HG03565 (cell line): ENCODE data around the gene WDFY1.

Experiments
- ATAC-seq: cut with Tn5 transposase; IDR thresholded peaks from one replicate; pipeline ENCODE4 v1.9.1; 2021; ENCODE audit warnings: mild to moderate bottlenecking, moderate library complexity; ENCODE audit not compliant: unreplicated experiment

The WDFY1 gene

DNA sequence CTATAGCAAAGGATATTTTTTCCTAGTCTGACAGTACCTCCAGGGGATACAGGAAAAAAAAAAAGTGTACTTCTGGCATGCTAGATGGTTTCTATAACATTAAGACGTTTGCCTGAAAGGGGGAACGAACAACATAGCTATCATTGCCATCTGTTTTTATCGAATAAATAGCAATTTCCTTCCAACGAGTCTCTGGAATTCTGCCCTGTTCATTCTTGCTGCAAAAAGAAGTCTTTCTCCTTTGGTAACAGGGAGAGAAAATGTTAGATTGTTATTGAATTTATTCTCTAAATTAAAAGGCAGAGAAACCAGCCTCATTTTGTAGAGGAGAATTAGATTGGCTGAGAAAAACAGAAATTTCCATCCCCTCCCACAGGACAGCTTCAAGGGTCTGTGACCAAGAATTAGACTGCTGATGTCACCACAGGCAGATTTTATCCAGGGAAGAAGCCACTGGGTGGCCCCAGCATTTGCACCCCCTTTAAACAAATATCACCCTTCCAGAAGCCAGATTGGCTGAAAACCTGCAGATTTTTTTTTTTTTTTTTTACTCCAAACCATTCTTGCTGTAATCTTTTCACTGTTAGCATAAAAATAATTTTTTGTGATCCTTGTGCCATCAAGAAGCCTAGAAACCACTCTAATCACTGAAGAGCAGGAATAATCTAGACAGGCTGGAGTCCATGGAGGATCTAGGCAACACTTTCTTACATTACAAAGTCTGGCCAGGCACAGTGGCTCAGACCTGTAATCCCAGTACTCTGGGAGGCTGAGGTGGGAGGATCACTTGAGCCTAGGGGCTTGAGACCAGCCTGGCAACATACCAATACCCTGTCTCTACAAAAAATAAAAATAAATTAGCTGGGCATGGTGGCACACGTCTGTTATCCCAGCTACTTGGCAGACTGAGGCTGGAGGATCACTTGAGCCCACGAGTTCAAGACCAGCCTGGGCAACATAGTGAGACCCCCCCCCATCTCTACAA lies 12.0 kb downstream of the WDFY1 start:
- no peak for ATAC-seq

GRCh38 chr2:223930103-223930976 lies 14.8 kb downstream of the WDFY1 start:
- ATAC-seq, result no peak

- ATAC-seq, result no peak
These were observed 15.5 kb downstream of the WDFY1 start for GRCh38 chr2:223929571-223930102.

DNA sequence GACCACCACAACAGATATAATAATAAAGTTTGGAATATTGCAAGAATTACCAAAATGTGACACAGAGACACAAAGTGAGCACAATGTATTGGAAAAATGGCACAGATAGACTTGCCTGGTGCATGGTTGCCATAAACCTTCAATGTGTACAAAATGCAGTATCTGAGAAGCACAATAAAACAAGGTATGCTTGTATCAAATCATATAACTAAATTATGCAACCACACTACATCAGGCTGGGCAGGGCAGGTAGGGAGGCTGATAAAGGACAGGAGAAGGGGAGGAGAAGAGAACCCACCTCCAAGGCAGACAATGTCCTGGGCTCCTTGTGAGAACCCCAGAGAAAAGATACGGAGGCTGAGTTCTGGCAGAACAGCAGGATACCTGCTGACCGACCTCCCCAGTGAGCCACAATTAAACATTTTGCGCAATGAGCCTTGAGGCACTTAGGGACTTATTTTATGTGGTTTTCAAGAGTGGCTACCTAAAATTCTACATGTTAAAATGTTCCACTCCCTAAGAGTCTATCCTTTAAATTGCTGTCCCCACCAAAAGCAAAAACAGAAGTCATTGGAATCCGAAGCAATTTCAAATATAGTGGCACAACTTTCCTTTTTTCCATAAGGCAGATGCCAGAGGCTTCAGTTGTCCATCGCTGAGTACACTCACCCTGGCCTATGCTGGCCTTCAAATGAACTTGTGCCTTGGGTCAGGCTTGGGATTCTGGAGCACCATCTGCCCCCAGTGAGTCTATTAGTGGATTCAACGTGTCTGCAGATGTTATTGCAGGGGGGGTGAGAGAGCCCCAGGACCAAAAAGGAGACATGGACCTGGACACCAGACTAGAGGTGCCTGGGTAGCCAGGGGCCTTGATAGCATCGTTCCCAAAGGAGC lies 16.8 kb downstream of the WDFY1 start:
- ATAC-seq, result no peak

DNA sequence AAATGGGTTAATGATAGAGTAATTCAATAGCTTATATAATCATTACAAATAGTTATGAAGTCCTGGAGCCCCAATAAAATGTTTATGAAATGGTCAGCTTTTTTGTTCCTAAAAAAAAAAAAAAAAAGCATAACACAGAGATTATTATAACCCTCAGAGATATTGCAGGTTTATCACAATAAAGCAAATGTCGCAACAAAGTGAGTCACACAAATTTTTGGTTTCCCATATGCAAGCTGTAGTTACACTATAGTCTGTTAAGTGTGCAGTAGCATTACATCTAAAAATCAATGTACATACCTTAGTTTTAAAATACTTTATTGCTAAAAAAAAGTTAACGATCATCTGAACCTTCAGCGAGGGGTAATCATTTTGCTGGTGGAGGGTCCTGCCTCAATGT lies 20.0 kb downstream of the WDFY1 start:
- no peak for ATAC-seq

- ATAC-seq, result no peak
These were observed 21.2 kb downstream of the WDFY1 start for GRCh38 chr2:223923976-223924375.

DNA sequence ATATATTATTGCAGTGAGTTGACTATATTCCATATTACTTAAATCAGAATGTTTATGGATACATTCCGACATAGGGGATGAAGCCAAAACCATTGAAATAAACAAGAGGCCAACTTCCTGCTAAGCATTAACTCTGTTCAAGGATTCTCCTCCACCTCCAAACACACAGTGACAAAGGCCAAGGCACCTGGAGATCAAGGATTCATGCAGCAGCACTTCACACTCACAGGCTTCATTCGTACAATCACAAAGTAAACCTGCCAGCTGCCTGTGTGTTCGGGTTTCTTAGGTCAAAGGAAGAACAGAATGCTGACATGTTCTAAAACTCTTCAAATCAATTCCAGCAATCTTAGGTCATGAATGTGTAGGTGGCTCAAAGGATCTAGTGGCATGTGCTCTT lies 22.8 kb downstream of the WDFY1 start:
- no peak for ATAC-seq

DNA sequence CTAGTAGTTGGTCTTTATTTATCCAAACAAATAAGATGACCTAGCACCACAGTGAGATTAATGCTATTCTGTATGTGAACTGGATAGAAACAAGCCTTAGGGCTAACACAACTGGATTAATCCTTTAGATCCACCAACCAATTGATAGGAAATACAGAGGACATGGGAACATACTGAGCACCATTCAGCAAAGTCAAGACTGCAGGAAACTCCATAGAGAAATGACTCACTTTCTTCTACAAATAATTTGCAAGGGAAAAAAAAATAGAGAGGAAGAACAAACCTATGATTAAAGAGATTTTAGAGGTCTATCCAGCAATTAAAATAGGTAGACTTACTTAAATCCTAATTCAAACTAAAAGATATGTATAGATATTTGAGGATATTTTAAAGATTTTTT lies 23.9 kb downstream of the WDFY1 start:
- ATAC-seq, result no peak

- no peak for ATAC-seq
These were observed 25.0 kb downstream of the WDFY1 start for GRCh38 chr2:223920109-223920508.

- no peak for ATAC-seq
These were observed 26.4 kb downstream of the WDFY1 start for GRCh38 chr2:223918671-223919134.

- ATAC-seq, result no peak
These were observed 28.8 kb downstream of the WDFY1 start for GRCh38 chr2:223916181-223916920.

- ATAC-seq, result no peak
These were observed 30.1 kb downstream of the WDFY1 start for GRCh38 chr2:223915071-223915470.

DNA sequence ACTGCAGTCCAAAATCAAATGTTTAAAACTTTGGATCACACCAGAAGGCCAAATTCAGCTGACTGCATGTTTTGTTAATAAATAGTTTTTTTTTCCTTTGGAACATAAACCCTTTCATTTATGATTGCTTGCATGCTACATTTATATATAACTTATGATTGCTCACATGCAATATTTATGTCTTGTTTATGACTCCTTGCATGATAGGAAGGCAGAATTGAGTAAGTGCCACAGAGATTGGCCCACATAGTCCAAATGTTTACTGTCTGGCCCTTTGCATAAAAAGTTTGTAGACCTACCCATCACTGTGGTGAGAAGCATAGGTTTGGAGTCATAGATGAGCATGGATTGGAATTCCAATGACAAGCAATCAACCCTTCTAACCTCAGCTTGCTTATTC lies 30.8 kb downstream of the WDFY1 start:
- ATAC-seq, result no peak

DNA sequence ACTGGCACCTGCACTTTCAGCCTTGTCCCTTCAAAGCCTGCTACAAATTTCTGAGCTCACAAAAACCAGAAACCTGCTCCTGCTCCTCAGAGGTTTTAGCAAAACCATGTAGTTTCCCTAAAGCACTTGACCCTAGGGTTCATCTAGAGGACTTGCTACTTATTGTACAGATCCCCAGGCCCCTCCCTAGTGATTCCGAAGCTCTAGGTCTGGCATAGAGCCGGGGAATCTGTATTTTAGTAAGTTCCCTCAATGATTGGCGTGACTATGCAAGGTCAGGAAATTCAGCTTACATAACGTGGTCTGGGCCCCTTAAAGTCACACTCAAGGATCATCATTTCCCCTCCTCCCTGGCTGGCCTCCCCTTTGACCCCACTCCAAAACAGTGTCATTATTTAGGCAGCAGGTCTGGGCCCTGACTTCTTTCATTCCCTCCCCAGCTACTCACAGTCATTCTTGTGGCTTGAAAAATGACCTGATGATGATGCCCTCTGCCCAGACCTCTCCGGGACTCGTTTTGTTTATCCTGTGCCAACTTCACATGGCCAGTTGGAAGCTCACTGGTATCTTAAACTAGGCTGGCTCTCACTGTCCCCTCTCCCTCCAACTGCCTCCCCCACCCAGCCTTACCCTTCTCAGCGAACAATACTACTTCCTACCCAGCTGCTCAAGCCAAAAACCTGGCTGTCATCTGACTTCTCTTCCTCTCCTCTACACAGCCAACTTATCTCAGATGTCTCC lies 36.0 kb downstream of the WDFY1 start:
- no peak for ATAC-seq

DNA sequence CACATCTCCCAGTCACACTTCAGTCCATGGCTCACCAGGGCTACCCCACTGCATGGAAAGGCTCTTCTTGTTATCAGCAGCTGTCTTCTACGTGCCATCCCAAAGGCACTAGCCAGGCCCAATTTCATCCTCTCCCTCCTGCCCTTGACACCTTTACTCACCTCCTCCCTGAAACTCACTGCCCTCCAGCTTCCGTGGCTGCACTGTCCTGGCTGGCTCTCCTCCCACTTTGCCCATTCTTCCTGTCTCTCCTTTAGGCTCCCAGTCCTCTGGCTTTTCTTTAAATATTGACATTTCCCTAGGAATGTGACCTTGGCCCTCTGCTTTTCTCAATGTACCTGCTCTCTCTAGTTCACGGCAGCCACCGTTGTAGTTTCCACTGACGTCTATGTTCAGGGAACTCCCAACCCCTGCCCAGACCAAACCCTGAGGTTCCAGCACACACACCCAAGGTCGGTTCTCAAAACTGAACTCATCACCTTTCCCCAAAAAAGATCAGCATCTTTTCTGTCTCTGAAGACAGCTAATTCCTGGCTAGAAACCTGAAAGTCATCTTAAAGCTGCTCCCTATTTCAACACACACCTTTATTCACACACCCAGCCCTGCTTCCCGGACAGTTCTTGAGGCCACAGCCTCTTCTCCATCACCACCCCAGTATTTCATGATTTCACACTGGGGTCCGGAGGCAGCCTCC lies 36.7 kb downstream of the WDFY1 start:
- ATAC-seq, result no peak

GRCh38 chr2:223905996-223906395 lies 39.1 kb downstream of the WDFY1 start:
- no peak for ATAC-seq

DNA sequence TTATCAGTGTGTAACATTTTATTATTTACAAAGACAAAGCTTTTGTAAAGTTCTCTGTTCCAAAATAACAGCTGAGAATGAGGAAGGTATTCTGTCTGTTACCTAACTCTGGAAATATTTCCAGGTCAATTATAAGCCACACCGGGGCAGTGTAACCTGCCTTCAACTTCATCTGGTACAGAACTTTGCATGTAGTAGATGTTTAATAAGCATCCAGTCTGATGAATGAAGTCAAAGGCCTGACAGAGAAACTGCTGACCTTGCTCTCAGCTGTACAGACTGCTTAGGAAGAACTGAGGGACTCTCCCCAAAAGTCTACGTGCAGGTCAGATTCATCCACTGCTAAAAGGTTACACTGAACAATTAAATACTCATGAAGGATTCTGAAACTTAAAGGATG lies 43.3 kb downstream of the WDFY1 start:
- ATAC-seq, result no peak

DNA sequence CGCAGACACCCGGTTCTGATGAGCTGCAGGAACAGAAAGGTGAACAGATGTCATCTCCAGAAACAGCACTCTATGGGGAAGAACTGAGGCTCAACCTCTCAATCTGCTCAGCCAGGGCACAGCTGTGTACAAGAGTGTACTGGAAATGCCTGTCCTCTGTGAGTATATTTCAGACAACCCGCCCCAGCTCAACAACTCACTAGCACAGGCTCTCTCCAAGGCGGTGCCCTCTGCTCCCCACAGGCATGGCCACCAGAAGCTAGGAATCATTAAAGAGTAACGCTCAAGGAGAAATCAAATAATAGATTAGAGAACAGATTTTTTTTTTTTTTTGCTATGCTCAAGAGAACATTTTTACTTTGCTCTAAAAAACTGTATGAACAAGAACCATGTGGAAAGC lies 43.8 kb downstream of the WDFY1 start:
- ATAC-seq, result no peak
